Measurements from ENCODE around the gene GNL1. TPM values are rescaled to one million over a fixed set of nuclear protein-coding genes. Genes with fewer than 3 reads are reported as not detected.

Gene GNL1
- total and polyA plus RNA-seq, 9 of the 15 experiments (the other 6 are each of a cell fraction or from before 2014, with no cell fraction given): 0.73 to 112 (median 58.0) TPM

GRCh38 chr6:30554962-30555815 is 1.1 kb downstream of the GNL1 start (continued):
- TF ChIP-seq FOXM1 (IDR thresholded peaks at IDR 0.05; ENCODE audit: low read depth): no peak
- TF ChIP-seq FOXM1 (CRISPR knock-in tag; IDR thresholded peaks at IDR 0.05; ENCODE audit: low read depth): peak; percentile 53; the same call in 1 of the 2 replicates
- no peak for TF ChIP-seq RBM22 (IDR thresholded peaks at IDR 0.05; ENCODE audit: low read depth, low read length, poor library complexity, severe bottlenecking)
- no peak for TF ChIP-seq FOXP1 (CRISPR knock-in tag; IDR thresholded peaks at IDR 0.05)
- TF ChIP-seq, protein P1, sequence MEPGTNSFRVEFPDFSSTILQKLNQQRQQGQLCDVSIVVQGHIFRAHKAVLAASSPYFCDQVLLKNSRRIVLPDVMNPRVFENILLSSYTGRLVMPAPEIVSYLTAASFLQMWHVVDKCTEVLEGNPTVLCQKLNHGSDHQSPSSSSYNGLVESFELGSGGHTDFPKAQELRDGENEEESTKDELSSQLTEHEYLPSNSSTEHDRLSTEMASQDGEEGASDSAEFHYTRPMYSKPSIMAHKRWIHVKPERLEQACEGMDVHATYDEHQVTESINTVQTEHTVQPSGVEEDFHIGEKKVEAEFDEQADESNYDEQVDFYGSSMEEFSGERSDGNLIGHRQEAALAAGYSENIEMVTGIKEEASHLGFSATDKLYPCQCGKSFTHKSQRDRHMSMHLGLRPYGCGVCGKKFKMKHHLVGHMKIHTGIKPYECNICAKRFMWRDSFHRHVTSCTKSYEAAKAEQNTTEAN (CRISPR knock-in tag; IDR thresholded peaks at IDR 0.05): 0 out of 2 replicates have a peak, but pooled peaks have one; percentile 69
- TF ChIP-seq ZNF449 (CRISPR knock-in tag; IDR thresholded peaks at IDR 0.05): no peak
- no peak for TF ChIP-seq ERF (CRISPR knock-in tag; IDR thresholded peaks at IDR 0.05)
- TF ChIP-seq, protein P2, sequence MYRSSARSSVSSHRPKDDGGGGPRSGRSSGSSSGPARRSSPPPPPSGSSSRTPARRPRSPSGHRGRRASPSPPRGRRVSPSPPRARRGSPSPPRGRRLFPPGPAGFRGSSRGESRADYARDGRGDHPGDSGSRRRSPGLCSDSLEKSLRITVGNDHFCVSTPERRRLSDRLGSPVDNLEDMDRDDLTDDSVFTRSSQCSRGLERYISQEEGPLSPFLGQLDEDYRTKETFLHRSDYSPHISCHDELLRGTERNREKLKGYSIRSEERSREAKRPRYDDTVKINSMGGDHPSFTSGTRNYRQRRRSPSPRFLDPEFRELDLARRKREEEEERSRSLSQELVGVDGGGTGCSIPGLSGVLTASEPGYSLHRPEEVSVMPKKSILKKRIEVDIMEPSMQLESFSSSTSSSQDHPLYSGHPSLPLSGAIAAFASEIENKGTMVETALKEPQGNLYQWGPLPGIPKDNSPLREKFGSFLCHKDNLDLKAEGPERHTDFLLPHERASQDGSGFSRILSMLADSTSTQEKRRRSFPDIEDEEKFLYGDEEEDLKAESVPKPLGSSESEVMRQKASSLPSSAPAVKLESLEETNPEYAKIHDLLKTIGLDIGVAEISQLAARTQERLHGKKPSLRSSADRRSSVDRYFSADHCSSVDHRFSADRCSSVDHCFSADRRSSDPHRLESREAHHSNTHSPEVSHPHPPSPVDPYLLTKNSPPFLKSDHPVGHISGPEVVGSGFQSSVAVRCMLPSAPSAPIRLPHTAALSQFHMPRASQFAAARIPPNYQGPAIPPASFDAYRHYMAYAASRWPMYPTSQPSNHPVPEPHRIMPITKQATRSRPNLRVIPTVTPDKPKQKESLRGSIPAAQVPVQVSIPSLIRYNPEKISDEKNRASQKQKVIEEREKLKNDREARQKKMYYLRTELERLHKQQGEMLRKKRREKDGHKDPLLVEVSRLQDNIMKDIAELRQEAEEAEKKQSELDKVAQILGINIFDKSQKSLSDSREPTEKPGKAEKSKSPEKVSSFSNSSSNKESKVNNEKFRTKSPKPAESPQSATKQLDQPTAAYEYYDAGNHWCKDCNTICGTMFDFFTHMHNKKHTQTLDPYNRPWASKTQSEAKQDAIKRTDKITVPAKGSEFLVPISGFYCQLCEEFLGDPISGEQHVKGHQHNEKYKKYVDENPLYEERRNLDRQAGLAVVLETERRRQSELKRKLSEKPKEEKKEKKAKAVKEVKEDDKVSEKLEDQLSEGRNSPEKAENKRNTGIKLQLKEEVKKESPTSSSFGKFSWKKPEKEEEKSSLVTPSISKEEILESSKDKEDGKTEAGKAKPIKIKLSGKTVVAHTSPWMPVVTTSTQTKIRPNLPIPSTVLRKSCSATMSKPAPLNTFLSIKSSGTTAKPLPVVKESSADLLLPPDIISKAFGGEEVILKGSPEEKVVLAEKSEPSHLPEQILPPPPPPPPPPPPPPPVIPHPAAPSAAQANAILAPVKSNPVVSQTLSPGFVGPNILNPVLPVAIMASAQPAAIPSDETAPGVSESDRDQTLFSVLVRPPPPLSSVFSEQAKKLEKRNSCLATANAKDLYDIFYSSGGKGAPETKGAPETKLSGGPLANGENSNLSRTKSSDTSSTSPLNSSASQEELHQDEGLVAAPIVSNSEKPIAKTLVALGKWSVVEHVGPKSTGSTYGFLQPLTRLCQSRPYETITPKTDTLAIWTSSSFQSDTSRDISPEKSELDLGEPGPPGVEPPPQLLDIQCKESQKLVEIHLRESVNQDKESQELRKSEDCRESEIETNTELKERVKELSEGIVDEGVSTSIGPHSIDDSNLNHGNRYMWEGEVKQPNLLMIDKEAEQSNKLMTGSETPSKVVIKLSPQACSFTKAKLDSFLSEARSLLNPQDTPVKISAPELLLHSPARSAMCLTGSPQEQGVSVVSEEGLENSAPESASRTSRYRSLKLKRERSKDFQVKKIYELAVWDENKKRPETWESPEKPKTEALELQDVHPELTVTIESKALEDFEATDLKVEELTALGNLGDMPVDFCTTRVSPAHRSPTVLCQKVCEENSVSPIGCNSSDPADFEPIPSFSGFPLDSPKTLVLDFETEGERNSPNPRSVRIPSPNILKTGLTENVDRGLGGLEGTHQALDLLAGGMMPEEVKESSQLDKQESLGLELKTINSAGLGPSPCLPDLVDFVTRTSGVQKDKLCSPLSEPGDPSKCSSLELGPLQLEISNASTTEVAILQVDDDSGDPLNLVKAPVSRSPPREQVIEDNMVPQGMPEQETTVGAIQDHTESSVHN (IDR thresholded peaks at IDR 0.05; ENCODE audit: borderline replicate concordance in 1 of 2, low read depth in 1 of 2): no peak
- no peak; the same call in 1 of the 2 replicates for TF ChIP-seq RFX1 (IDR thresholded peaks at IDR 0.05)
- TF ChIP-seq RB1 (IDR thresholded peaks at IDR 0.05; ENCODE audit: low read depth): no peak
- TF ChIP-seq CREM (IDR thresholded peaks at IDR 0.05; ENCODE audit: low read depth): no peak
- TF ChIP-seq FOSL1 (tag; conservative IDR thresholded peaks at IDR 0.05): no peak
- no peak for TF ChIP-seq MCM5 (IDR thresholded peaks at IDR 0.05; ENCODE audit: low read depth)
- 0 out of 2 replicates have a peak, but pooled peaks have one; percentile 58 for TF ChIP-seq E2F4 (CRISPR knock-in tag; IDR thresholded peaks at IDR 0.05; ENCODE audit: low read depth)
- no peak for TF ChIP-seq ZNF589 (CRISPR knock-in tag; IDR thresholded peaks at IDR 0.05; ENCODE audit: low read depth)

Measured in K562 (cell line).